ENCODE measurements around the gene SRGAP3.

The SRGAP3 gene

DNA sequence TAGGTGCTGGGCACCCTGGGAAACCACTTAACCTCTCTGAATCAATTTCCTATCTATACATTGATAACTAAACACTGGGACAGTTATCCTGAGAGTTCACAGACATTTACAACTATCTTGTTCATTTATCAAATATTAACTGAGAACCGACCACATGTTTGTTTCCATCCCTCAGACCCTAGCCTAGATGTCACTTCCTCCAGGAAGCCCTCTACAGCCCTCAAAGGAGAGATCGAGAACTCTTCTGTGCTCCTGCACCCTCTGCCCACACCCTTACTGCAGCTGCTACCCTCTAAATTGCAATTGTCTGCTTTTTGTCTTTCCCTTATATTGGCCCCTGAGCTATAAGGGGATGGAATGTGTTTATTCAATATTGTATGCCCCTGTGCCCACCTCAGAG is 46.1 kb downstream of the SRGAP3 start:
- DNase-seq (ENCODE audit: low read depth in 2 of 2, low spot score in 1 of 2) = no peak

DNA sequence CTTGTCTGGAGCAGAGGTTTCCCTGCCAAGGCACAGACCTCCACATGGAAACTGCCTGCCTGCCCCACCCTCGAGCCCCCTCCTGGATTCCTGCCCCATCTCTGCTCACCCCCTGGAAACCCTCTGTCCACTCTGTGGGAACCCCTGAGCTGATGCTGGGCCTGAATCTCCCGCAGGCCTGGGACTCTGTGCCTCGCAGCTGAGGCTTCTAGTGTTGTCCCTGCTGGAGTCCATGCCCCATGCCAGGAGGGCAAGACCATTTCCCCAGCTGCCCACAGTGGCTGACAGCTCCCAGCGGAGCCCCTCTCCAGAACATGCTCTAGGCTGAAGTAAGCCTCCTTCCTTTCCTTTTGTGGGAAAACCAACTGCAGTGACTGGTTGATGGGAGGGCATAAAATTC is 46.9 kb downstream of the SRGAP3 start:
- DNase-seq (ENCODE audit: low read depth in 2 of 2, low spot score in 1 of 2) = no peak

DNA sequence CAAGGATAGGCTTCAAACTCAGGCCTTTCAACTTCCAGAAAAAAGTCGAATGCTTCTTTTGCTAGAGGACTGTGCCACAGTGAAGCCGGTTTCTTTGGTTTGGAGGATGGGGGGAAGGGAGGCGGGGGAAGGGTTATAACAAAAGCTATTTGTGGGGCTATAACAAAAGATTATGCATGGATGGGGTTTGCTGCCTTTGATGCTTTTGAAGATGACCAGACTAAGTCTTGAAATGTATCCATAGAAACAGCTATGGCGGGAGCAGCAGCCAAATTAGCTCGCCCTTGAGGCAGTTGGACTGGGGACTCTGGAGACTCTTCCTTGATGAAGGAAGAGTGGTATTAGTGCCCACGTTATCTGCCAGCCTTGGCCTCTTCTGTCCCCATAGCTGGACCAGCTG is 47.5 kb downstream of the SRGAP3 start:
- no peak for DNase-seq (ENCODE audit: low read depth in 2 of 2, low spot score in 1 of 2)

DNA sequence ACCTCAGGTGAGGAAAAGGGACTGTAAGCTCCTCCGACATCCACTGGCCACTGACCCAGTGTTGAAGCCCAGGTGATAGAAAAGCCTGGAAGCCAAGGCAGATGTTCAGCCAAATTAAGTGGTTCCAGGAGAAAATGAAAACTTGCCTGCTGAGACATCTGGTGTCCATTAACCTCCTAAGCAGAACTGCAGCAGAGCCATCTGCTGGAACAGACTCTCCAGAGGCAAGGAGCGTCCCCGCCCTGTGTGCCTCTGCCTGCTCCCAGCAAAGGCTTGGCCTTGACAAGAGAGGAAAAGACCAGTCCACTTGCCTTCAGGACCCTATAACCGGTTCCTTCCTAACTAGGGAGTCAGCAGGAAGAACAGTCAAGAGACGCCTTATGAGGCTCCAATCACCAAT is 48.2 kb downstream of the SRGAP3 start:
- DNase-seq (ENCODE audit: low read depth in 2 of 2, low spot score in 1 of 2) = no peak

DNA sequence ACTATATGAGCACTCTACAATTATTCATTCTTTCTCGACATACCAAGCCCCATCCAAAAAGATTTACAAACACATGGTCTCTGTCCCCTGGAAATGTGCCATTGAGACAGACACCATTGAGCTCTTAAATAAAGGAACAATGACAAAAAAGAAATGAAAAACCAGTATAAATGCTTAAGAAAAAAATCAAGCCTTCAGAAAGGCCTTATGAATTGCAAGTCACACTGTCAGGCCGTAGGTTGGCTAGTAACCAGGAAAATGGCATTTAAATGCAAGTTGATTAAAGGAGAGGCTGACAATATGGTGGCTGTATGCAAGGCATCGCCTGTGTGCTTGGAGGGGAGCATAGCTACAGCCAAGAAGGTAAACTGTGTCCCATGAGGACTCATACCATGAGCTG is 49.7 kb downstream of the SRGAP3 start:
- no peak for DNase-seq (ENCODE audit: low read depth in 2 of 2, low spot score in 1 of 2)

DNA sequence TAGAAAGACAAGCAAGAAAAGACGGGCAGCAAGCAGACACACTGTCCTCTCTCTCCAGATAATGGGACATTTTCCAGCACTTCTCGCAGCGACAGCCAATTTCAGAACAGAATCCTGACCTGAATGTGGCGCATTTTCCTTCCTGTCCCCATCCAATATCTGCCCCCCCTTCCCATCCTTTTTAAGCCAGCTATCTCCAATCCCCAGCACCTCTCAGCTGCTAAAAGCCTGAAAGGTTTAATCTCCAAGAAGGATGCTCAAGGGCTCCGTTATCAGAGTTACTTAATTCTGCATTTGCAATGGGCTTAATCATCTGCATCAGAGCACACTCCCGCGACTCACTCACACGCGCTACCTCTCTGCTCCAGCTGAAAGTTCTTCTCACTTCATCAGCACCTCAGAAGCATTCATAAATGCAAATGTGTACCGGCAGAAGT is 50.5 kb downstream of the SRGAP3 start:
- no peak for DNase-seq (ENCODE audit: low read depth in 2 of 2, low spot score in 1 of 2)

DNA sequence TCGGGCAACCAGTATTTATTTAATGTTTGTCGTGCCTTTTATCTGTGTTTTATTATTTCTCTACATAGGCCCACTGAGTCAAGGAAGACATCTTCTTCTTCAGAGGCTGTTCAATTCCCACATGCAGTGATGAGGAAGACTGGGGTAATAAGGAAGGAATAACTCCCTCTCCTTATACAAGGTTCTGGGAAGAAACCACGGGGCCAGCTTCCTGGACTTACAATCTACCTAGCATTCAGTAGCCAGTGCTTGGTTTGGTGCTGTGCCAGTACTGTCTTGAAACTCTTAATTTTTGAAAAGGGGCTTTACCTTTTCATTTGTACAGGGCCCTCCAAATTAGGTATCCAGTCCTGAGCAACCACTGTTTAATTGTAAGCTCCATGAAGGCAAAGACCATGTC is 51.2 kb downstream of the SRGAP3 start:
- no peak for DNase-seq (ENCODE audit: low read depth in 2 of 2, low spot score in 1 of 2)

DNA sequence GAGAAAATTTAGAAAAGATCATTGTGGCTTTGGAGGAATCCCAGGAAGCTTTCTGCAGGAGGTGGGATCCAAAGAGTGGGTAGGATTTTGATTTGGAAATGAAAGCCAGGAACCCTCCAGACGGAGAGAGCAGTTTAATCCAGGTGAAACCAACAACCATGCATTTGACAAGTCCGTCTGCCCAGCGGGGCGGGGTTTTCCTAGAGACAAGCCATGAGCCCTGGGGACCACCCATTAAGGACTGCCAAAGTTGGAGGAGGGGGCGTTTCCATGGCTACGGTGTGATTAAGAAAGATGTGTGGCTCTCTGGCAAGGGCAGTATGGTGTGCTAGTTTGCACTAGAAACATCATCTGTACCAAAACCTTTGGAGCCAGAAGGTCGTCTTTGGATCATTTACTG is 53.4 kb downstream of the SRGAP3 start:
- no peak for DNase-seq (ENCODE audit: low read depth in 2 of 2, low spot score in 1 of 2)

DNA sequence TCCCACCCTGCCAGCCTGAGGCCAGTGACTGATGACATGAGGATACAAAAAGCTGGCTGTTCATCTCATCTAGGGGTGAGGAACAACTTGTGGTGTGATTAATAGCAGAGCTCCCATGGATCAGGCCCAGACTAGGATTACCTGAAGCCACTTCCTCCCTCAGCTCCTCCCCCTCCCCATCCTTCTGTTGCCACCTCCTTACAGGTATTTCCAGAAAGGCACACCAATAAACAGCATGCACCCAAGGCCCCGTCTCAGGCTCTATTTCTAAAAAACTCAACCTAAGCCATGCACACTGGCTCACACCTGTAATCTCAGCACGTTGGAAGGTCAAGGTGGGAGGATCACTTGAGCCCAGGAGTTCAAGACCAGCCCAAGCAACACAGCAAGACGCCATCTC is 54.1 kb downstream of the SRGAP3 start:
- DNase-seq (ENCODE audit: low read depth in 2 of 2, low spot score in 1 of 2) = no peak

DNA sequence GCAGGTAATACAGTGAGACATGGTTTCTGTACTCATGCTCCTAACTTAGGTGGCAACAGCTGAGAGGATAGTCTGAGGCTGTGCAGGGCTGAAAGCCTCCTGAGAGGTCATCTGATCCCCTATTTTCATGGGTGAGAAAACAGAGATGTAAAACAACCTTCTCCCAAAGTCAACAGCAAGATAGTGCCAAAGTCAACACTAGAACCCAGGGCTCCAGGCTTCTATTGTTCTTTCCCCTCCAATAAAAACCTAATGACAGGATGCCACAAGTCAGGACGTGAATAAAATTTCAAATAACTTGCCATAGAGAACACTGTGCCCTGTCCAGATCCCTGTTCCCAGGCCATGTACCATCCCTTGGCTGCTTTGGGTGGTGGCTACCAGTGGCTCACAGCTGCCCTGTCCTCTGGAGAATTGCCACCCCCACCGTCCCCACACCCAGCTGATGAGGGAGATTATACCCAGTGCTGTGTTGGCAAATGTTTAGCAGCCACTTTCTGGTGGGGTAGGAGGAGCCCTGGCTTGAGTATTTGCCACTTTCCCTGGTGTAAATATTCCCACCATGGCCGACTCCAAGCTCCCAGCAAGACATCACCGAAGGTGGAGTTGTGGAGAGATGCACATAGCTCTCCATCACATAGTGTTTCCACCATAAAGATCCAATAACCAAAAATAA is 54.8 kb downstream of the SRGAP3 start:
- DNase-seq (ENCODE audit: low read depth in 2 of 2, low spot score in 1 of 2) = no peak

DNA sequence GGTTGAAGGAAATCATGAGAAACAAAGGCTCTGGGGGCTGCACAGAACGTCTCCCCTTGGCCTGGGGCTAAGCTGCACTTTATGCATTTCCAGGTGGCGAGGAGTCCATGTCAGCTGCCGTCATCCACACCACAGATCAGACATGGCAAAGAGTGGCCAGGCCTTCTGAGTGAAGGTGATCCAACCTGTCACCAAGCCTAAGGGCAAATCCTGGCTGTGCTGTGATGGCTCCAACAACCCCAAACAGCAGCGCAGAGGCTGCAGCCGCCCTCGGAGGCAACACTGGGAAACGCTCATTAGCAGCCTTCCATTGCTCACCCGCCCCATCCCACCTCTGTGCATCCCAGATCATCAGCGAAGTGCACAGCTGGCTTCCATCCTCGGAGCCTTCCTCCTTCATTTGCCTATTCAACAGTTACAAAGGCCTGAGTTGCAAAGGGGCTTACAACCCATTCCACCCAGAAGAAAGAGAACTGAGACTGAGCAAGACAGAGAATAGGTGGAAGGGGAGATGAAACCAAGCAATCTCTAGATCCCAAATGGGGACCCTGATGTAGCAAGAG is 55.7 kb downstream of the SRGAP3 start:
- no peak for DNase-seq (ENCODE audit: low read depth in 2 of 2, low spot score in 1 of 2)

DNA sequence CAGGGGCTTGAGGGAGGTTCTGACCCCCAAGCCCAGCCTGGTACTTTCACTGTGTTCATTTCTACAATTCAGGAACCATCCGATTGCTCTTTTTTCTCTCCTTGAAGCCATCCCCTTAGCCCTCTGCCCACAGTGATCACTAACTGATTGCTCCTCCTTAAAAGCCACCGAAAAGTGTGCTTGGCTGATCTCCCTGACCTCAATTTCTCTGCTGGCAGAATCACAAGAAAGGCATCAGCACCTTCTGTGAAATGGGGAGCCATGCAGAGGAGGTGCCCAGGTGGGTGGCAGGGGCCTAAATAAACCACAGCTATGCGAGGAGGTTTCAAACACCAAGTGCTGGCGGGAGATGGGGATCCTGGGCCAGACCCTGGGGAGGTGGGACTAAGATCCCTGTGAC is 56.2 kb downstream of the SRGAP3 start:
- no peak for DNase-seq (ENCODE audit: low read depth in 2 of 2, low spot score in 1 of 2)

DNA sequence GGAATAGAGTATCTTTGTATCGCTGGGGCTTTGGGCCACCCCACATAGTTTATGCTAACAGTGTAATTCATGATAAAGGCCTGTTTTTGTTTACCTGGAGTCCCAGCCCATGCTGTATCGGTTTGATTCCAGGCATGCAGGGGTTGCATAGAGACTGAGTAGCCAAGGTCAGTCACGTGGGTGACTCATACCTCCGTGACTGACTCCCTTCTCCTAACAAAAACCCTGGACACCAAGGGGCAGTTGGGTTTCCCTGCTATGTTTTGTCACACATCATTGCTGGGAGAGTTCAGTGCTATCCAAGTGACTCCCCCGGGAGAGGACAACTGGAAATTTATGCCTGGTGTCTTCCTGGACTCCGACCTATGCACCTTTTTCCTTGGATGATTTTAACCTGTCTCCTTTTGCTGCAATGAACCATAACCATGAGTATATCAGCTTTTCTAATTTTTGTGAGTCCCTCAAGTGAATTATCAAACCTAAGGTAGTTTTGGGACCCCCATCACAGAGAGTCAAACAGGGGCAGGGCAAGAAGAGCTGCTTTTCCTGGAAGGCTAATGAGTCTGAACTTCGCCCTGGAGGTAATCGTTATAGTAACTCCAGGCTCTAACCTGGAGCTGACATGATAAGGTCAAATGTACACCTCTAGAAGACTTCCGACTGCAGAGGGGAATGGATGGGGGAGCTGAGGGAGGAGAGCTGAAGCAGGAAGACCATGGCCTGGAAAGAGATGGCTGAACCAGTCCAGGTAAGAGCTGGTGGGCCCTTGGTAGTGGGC is 57.0 kb downstream of the SRGAP3 start:
- no peak for DNase-seq (ENCODE audit: low read depth in 2 of 2, low spot score in 1 of 2)

DNA sequence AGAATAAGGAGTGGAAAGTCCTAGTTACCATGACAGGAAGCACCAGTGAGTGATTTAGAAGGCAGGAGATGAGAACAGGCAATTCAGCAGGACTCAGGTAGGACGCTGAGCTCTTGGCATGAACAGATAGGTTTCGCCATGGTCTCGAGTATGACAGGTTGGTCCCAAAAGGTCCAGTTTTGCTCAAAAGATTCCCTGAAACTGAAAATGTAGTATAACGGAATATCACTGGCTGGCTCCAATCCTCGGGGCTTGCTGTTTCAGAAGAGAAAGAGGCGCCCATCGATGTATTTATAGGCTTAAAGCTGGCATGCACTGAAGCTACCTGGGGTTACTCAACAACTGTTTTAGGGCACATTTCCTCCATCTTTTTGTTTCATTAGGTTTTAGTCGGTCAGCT is 59.2 kb downstream of the SRGAP3 start:
- DNase-seq (ENCODE audit: low read depth in 2 of 2, low spot score in 1 of 2) = no peak

DNA sequence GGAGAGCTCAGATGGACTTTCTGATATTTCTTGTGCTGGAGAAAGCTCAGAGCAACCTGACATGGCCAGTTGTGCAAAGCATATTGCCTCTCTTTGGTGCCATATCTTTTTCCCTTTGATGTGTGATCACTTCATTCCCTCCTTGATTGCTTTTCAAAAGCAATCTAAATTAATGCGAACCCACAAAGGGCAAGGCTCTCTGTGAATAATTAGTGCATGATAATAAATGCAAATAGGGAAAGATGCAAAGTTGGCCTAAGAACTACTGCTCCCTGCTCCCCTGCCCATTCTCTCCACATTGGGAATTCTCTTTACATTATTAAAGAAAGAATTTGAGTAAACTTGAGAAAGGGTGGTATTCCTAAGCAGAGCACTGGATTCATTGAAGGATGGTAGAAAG is 60.9 kb downstream of the SRGAP3 start:
- no peak for DNase-seq (ENCODE audit: low read depth in 2 of 2, low spot score in 1 of 2)

DNA sequence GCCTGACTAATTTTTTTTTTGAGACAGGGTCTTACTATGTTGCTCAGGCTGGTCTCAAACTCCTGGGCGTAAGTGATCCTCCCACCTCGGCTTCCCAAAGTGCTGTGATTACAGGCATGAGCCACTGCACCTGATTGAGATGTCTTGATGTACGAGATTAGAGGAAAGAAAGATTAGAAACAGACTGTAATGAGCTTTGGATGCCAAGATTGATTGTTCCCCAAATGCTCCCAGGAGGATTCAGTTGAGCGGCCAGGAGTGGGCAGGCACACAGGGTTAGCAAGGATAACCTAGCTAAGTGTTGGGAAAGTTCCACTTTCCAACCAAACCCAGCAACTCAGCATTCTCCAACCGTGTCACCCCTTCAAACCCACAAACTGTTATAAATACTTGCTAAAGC is 63.7 kb downstream of the SRGAP3 start:
- no peak for DNase-seq (ENCODE audit: low read depth in 2 of 2, low spot score in 1 of 2)

DNA sequence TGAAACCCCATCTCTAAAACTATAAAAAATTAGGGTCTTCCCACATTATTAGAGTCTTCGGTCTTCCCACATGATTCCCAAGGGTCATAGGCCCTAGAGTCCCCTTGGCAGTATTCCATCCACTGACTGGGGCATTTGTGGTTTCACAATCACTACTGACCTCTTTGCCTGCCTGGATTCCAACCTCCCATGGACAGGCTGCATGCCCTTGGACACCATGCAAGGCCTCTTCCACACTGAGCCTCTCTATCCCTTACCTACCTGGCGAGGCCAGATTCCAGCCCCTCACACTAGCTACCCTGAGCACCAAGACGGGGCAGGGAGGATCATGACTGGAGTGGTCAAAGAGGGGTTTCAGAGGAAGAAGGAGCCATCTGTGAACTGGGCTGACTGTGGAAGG is 64.4 kb downstream of the SRGAP3 start:
- DNase-seq (ENCODE audit: low read depth in 2 of 2, low spot score in 1 of 2) = no peak

DNA sequence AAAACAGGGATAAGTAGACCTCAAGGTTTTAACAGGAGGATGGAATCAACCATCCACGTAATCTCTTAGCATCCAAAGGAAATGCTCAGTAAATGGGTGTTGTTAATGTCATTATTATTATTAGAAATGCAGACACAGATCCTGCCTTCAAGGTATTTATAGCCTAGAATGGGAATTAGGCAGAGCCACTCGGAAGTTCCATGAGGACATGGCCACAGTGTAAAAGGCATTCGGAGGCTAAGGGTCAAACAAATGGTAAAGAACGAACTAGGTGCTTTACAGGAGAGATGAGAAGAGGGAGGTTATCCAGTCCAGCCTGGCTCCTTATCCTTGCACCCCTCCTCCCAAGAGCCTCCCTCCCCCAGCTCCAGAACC is 65.0 kb downstream of the SRGAP3 start:
- DNase-seq (ENCODE audit: low read depth in 2 of 2, low spot score in 1 of 2) = no peak

DNA sequence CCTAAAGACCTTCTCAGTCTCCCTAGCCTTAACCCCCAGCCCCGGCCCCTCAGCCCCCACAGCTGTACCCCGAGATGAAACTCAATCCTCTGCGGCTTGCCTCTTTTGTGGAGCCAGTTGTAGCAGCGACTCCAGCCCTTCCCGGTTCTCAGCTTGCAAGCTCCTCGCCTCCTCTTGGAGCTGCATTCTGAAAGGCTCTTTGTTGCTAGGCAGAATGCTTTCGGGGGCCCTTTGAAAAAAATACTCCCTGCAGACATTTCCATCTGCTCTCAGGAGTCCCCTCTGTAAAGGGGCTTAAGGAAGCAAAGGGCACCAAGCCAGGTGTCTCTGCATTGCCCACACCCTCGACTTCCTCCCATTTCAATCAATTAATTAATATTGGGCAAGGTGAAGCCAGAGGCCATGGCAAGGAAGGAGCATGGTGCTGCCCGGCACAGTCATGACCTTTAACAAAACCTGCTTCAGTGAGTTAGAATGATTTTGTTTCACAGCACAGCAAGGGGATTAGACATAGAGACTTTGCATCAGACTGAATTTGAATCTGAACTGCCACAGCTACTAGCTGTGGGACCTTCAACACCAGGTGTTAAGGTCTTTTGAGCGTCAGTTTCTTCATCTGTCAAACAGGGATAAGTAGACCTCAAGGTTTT is 65.5 kb downstream of the SRGAP3 start:
- no peak for DNase-seq (ENCODE audit: low read depth in 2 of 2, low spot score in 1 of 2)

DNA sequence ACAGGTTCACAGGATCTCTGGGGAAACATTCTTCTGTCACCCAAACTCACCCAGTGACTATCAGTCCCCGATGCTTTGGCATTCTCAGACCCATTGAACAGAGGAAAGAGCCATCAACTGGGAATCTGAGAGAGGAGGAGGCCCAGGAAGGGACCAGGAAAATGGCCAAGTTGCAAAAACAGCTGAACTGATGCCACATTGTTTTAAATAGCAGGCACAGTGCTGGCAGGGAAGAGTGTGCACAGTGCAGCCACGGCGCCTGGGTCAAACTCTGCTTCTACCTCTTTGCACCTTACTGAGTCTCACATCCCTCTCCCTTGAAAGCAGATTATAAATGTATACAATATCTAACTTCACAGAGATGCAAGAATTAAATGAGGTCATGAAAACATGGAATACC is 66.4 kb downstream of the SRGAP3 start:
- DNase-seq (ENCODE audit: low read depth in 2 of 2, low spot score in 1 of 2) = no peak

DNA sequence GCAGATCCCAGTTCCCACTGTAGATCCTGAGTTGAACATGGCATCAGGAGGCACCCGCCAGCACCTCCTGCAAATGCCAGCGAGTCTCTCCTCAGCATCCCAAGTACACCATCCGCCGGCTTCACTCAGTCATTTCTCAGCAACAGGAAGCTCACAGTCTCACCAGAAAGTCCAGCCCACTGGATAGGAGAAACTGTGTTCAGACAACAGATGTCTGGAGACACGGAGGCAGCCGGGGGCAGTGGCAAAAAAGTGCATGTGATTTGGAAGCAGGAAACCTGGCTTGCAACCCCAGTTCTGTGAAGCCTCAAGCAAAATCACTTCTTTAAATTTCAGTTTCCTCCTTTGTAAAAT is 68.7 kb downstream of the SRGAP3 start:
- no peak for DNase-seq (ENCODE audit: low read depth in 2 of 2, low spot score in 1 of 2)
